Germinal center (tissue), 1 donor: Measurements from ENCODE around the gene DDX47.
"Not testable (repeated sequence)": the region's sequence is repeated elsewhere in the genome, so short reads cannot be mapped to it uniquely, and the experiment has no call there.

Experiments used
- DNase-seq: peaks from one replicate; pipeline ENCODE4 v3.0.0; 2012; ENCODE audit warnings: mixed read lengths, low spot score

Gene DDX47

GRCh38 chr12:12872934-12873275 is 59.8 kb downstream of the DDX47 start:
- DNase-seq, result no peak

- DNase-seq, result no peak
These were observed 60.9 kb downstream of the DDX47 start for GRCh38 chr12:12874029-12874428.

- not testable (repeated sequence) for DNase-seq
These were observed 62.2 kb downstream of the DDX47 start for GRCh38 chr12:12875301-12875700.

GRCh38 chr12:12877153-12877768 is 64.1 kb downstream of the DDX47 start:
- DNase-seq, result no peak

- no peak for DNase-seq
These were observed 64.8 kb downstream of the DDX47 start for GRCh38 chr12:12877781-12878455.
